Measurements from ENCODE around the gene UBASH3A.

- TF ChIP-seq CTCF (IDR thresholded peaks at IDR 0.05) (no peak), EZH2 (IDR thresholded peaks at IDR 0.05; ENCODE audit: borderline replicate concordance, insufficient read depth, low read depth, low read length, poor library complexity, severe bottlenecking) (no peak)
Measured at GRCh38 chr21:42425591-42425990, 21.9 kb downstream of the UBASH3A start.

All from B cell (primary cell).